GM12892 (cell line): ENCODE results near the gene HDAC4.

Experiments used
- POLR2A ChIP-seq: IDR thresholded peaks from 2 replicates; pipeline ENCODE4 v1.6.1; 2011; ENCODE audit warnings: low read depth, low read length, control low read depth
- POLR2AphosphoS5 ChIP-seq: IDR thresholded peaks from 2 replicates; pipeline ENCODE4 v1.6.1; 2011; ENCODE audit warnings: low read depth, low read length, control low read depth

DNA sequence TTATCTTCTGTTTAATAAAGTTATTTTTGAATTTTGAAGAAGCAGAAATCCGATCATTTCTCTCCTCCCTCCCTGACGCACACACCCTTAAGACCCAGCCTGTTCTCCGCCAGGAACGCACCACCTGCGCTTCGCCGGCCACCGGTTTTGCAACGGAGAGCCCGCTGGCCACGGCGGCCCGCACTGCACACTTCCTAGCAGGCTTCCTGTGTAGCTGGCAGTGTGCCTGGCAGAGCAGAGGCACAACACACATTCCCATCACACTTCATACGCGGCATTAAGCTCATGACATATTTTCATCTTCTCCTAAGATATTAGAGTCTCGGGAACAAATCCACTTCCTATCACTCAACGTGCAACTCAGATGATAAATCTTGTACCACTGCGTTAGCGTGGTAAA, 148.0 kb downstream of the HDAC4 start:
- TF ChIP-seq POLR2A, result no peak
- TF ChIP-seq POLR2AphosphoS5, result no peak
